PC-3 (cell line): ENCODE results near the gene TMEM38B. TPM values are rescaled to one million over a fixed set of nuclear protein-coding genes. Genes with fewer than 3 reads are reported as not detected.

Experiments used
- ATAC-seq: fragments of 200-7000 bp; cut with Tn5 transposase; 2 replicates; pipeline ENCODE4 v1.9.1; 2020; ENCODE audit warnings: mild to moderate bottlenecking, moderate library complexity
- BruUV-seq: library from RNA; stranded (reverse); fragments of 400-500 nt; replicated peaks from 2 replicates; lab custom pipeline; 2021; lab: Mats Ljungman, UMichigan
- CTCF ChIA-PET: fragments of 300-600 bp; sonication (Branson Sonifier 250); formaldehyde crosslinking; loops from one replicate; lab custom pipeline; 2022; ENCODE audit warnings: antibody characterized with exemption; lab: Charles Lee
- POLR2A ChIA-PET: fragments of 300-600 bp; sonication (Branson Sonifier 250); formaldehyde crosslinking; loops from one replicate; lab custom pipeline; 2022; ENCODE audit warnings: antibody characterized with exemption; ENCODE audit not compliant: unreplicated experiment; lab: Charles Lee
- DNase-seq: peaks from one replicate; pipeline ENCODE4 v3.0.0-alpha.2; 2015
- H2AFZ ChIP-seq: fragments of 300-600 bp; sonication (generic); 2 replicates; pipeline ENCODE4 v1.6.0; 2016; ENCODE audit warnings: antibody characterized with exemption, low read length
- H3F3A ChIP-seq: fragments of 300-600 bp; sonication (generic); one replicate; pipeline ENCODE4 v1.6.0; 2017; ENCODE audit warnings: antibody characterized with exemption, low read length, control low read depth, mild to moderate bottlenecking; ENCODE audit not compliant: unreplicated experiment
- H3K27ac ChIP-seq: fragments of 300-600 bp; sonication (generic); 2 replicates; pipeline ENCODE4 v1.5.1; 2016; ENCODE audit warnings: mild to moderate bottlenecking, low read length
- H3K27me3 ChIP-seq: fragments of 300-600 bp; sonication (generic); 2 replicates; pipeline ENCODE4 v1.6.1; 2016; ENCODE audit warnings: low read length, mixed read lengths
- H3K36me3 ChIP-seq: fragments of 300-600 bp; sonication (generic); 2 replicates; pipeline ENCODE4 v1.6.1; 2016; ENCODE audit warnings: low read depth, mixed run types, low read length, mixed read lengths
- H3K4me1 ChIP-seq: fragments of 300-600 bp; sonication (generic); 2 replicates; pipeline ENCODE4 v1.5.1; 2016; ENCODE audit warnings: low read length; ENCODE audit not compliant: insufficient read depth
- H3K4me2 ChIP-seq: fragments of 300-600 bp; sonication (generic); 2 replicates; pipeline ENCODE4 v1.6.0; 2016; ENCODE audit warnings: low read length
- H3K4me3 ChIP-seq: fragments of 300-600 bp; sonication (generic); 2 replicates; pipeline ENCODE4 v1.5.1; 2016; ENCODE audit warnings: mild to moderate bottlenecking, low read length, mixed read lengths
- H3K79me2 ChIP-seq: fragments of 300-600 bp; sonication (generic); 2 replicates; pipeline ENCODE4 v1.6.1; 2017; ENCODE audit warnings: low read length, mixed read lengths
- H3K9ac ChIP-seq: fragments of 300-600 bp; sonication (generic); 2 replicates; pipeline ENCODE4 v1.6.0; 2016; ENCODE audit warnings: mild to moderate bottlenecking, low read length
- H3K9me2 ChIP-seq: fragments of 300-600 bp; sonication (generic); replicated peaks from 2 replicates; pipeline ENCODE4 v1.6.1; 2016; ENCODE audit warnings: mixed run types, low read length, mixed read lengths
- H3K9me3 ChIP-seq: fragments of 300-600 bp; sonication (generic); 2 replicates; pipeline ENCODE4 v1.6.1; 2016; ENCODE audit warnings: low read length, mixed read lengths
- H4K20me1 ChIP-seq: fragments of 300-600 bp; sonication (generic); 2 replicates; pipeline ENCODE4 v1.6.1; 2016; ENCODE audit warnings: low read length, mixed read lengths
- CTCF ChIP-seq: fragments of 300-600 bp; sonication (generic); conservative IDR thresholded peaks from 2 replicates; pipeline ENCODE4 v1.5.1; 2017; ENCODE audit warnings: antibody characterized with exemption, low read depth, mild to moderate bottlenecking, low read length
- EZH2 ChIP-seq: fragments of 300-600 bp; sonication (generic); IDR thresholded peaks from one replicate; pipeline ENCODE4 v1.6.1; 2017; ENCODE audit warnings: antibody characterized with exemption, mild to moderate bottlenecking, low read length; ENCODE audit not compliant: unreplicated experiment
- EZH2phosphoT487 ChIP-seq: fragments of 300-600 bp; sonication (generic); IDR thresholded peaks from 2 replicates; pipeline ENCODE4 v1.6.1; 2018; ENCODE audit warnings: mild to moderate bottlenecking, antibody characterized with exemption, low read length, borderline replicate concordance
- intact Hi-C: fragments of 100-400 bp; cut with micrococcal nuclease; formaldehyde crosslinking; loops from 2 replicates; pipeline ENCODE4 v1.9.0; 2023
- total RNA-seq: library from RNA; depleted of rRNA; stranded (reverse); fragments of >200 nt; gene quantifications from 2 replicates; pipeline ENCODE4 v1.2.3, GENCODE V29; 2014

Gene TMEM38B
- total RNA-seq, 1 experiment from 2014 or later, result 16.0 TPM

GRCh38 chr9:105662184-105663104 is 31.9 kb upstream of the TMEM38B start, which contains the start of gene TAL2:
TSS of gene TAL2 (plus strand) at chr9:105662457. CDS start at chr9:105662497, 40 bp downstream.
- BruUV-seq, result no TSS peak
- no peak within 1 kb of the TSS for H3K27ac ChIP-seq
- H3F3A ChIP-seq, result no peaks in the 10 kb centered on the region
- H3K36me3 ChIP-seq, result no peaks in the 10 kb centered on the region
- no peaks in the 10 kb centered on the region for H3K9me3 ChIP-seq
- ChIA-PET POLR2A (no interaction called here), CTCF (no interaction called here)
- intact Hi-C loops, result no loop called here
- no peak within 1 kb of the TSS for H2AFZ ChIP-seq
- H3K9ac ChIP-seq, result no peak within 1 kb of the TSS
- no peak within 1 kb of the TSS for H3K4me3 ChIP-seq
- no peaks in the 10 kb centered on the region for H4K20me1 ChIP-seq
- H3K4me2 ChIP-seq, result no peak within 1 kb of the TSS
- TF ChIP-seq EZH2 (no peak), CTCF (no peak), EZH2phosphoT487 (no peak)
- ATAC-seq, result no peak
- no peak for DNase-seq
- H3K79me2 ChIP-seq, result no peaks in the 10 kb centered on the region
- H3K4me1 ChIP-seq, result no peaks in the 10 kb centered on the region
- H3K27me3 ChIP-seq, result no peaks in the 10 kb centered on the region
- H3K9me2 ChIP-seq, result no peaks in the 10 kb centered on the region

GRCh38 chr9:105663914-105664313 is 30.4 kb upstream of the TMEM38B start:
- Histone ChIP-seq H3K9me2 (no peaks in the 10 kb centered on the region), H3K4me2 (no peak overlapping the region), H3K9ac (no peak overlapping the region), H3F3A (no peaks in the 10 kb centered on the region), H2AFZ (no peak overlapping the region), H3K36me3 (no peaks in the 10 kb centered on the region), H3K79me2 (no peaks in the 10 kb centered on the region), H3K4me3 (no peak overlapping the region), H3K9me3 (no peaks in the 10 kb centered on the region), H4K20me1 (no peaks in the 10 kb centered on the region), H3K27ac (no peak overlapping the region), H3K27me3 (no peaks in the 10 kb centered on the region), H3K4me1 (no peaks in the 10 kb centered on the region)
- intact Hi-C loops, result no loop called here
- TF ChIP-seq EZH2phosphoT487 (no peak), EZH2 (no peak), CTCF (no peak)
- DNase-seq (no peak), ATAC-seq (peak; percentile 37; the same call in 1 of the 2 replicates)
- ChIA-PET CTCF (interaction anchor here (0.6 kb wide), 1 partner anchor 28 kb away, joined by 3 read pairs; no protein-coding TSS in a partner anchor), POLR2A (no interaction called here)
- BruUV-seq, result no TSS peak

GRCh38 chr9:105667867-105668266 is 26.5 kb upstream of the TMEM38B start:
- Histone ChIP-seq H3K9ac (no peak overlapping the region), H2AFZ (no peak overlapping the region), H3F3A (no peaks in the 10 kb centered on the region), H3K4me3 (no peak overlapping the region), H3K9me2 (no peaks in the 10 kb centered on the region), H3K4me1 (no peaks in the 10 kb centered on the region), H3K9me3 (no peaks in the 10 kb centered on the region), H4K20me1 (no peaks in the 10 kb centered on the region), H3K27ac (no peak overlapping the region), H3K36me3 (no peaks in the 10 kb centered on the region), H3K4me2 (no peak overlapping the region), H3K27me3 (no peaks in the 10 kb centered on the region), H3K79me2 (no peaks in the 10 kb centered on the region)
- no peak for DNase-seq
- intact Hi-C loops, result no loop called here
- ChIA-PET POLR2A (no interaction called here), CTCF (no interaction called here)
- TF ChIP-seq EZH2 (no peak), EZH2phosphoT487 (no peak), CTCF (no peak)
- no TSS peak for BruUV-seq
- ATAC-seq, result no peak
